Adrenal gland (tissue), 5 donors: ENCODE measurements around the gene DNAJC5.

Source experiments
- POLR2A ChIP-seq, 2 donors: fragments of 450-650 bp; IDR thresholded peaks; one replicate each; pipeline ENCODE4 v1.6.1; 2017; ENCODE audit warnings: antibody characterized with exemption in 2 of 2, mild to moderate bottlenecking in 2 of 2, moderate library complexity in 1 of 2
- TF ChIP-seq, protein P1 (sequence below), 6 experiments: fragments of 450-650 bp in 4 of 6; fragments of 200-600 bp in 2 of 6; sonication (generic) in 1 of 6; IDR thresholded peaks; 1 replicate in 5 of 6; 2 replicates in 1 of 6; pipeline versions ENCODE4 v1.5.1 to v1.8.0; 2016 to 2021; ENCODE audit warnings: antibody characterized with exemption in 6 of 6, mild to moderate bottlenecking in 2 of 6, moderate library complexity in 1 of 6
- donor health status: DM: no; HTN: no; CAD: no.

DNA sequence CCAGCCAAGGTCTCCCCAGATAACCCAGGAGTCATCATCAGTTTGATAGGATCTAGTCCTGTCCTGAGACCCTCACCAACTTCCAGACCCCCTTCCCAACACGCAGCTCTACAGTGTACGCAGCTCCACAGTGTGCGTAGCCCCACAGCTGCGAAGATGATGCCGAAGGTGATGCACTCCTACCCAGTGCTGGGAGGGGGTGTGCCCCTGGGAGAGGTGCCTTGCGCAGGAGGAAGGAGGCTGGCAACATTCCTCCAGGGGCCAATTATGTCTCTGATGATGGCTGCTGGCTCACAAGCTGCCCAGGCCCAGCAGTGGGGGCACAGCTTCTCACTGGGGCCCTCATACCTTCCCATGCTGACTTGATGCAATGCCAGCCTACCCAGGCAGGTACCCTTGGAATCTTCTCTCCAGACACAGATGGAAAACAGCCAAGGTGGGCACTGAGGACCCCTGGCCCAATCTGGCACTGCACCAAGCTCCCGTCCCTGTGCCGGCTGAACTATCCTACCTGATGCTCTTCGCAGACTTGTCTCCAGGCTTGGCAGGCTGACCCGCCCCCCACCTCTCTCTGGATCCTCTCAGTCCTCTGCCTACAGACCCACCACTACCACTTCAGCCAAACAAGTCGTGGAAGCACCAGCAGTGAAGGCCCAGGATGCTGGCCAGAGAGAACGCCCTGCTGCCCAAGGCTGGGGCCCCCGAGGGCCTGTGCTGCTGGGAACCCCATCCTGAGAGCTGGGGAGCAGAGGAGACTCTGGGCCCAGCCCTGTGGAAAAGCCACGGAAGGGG lies 73.4 kb downstream of the DNAJC5 start:
- no peak for TF ChIP-seq POLR2A (IDR thresholded peaks at IDR 0.05)
- TF ChIP-seq, protein P1, sequence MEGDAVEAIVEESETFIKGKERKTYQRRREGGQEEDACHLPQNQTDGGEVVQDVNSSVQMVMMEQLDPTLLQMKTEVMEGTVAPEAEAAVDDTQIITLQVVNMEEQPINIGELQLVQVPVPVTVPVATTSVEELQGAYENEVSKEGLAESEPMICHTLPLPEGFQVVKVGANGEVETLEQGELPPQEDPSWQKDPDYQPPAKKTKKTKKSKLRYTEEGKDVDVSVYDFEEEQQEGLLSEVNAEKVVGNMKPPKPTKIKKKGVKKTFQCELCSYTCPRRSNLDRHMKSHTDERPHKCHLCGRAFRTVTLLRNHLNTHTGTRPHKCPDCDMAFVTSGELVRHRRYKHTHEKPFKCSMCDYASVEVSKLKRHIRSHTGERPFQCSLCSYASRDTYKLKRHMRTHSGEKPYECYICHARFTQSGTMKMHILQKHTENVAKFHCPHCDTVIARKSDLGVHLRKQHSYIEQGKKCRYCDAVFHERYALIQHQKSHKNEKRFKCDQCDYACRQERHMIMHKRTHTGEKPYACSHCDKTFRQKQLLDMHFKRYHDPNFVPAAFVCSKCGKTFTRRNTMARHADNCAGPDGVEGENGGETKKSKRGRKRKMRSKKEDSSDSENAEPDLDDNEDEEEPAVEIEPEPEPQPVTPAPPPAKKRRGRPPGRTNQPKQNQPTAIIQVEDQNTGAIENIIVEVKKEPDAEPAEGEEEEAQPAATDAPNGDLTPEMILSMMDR (IDR thresholded peaks at IDR 0.05) = no peak
